NCI-H2029 (cell line): ENCODE data around the gene PPP3CA.
"Not testable (repeated sequence)": the region's sequence is repeated elsewhere in the genome, so short reads cannot be mapped to it uniquely, and the experiment has no call there.

Source experiments
- DNase-seq: peaks from one replicate; lab custom pipeline; 2025; lab: John Stamatoyannopoulos, UW

Gene PPP3CA

DNA sequence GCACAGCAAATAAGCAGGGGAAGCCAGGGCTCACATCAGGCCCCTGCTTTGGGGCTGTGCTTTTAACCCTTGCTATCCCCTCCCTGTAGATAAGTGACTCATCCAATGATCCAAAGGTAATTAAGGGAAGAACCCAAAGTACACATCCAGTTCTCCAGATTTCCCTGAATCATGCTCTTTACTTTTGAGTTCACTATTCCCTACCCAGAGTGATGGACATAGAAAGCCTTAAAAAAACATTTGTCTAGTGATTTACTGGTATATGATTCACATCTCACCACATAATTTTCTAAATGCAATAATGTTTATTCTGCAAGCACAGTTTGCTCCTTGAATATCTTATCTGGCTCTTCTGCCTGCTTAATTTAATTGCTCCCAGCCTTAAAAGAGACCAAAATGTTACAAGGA lies 136.2 kb downstream of the PPP3CA start:
- DNase-seq = no peak

DNA sequence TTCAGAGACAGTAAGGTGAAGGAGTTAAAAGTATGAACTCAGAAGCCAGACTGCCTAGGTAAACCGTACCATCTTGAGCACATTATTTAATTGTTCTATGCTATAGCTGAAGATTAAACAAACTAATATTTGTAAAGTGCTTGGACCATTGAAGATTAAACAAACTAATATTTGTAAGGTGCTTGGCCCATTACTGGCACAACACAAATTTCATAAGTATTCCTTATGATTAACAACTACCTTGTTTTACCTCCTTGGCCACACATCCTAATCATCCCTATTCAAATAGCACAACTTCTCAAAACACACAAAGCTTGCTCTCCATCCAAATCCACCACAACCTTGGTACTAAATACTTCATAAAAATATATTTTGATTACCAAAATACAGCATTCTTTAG lies 137.0 kb downstream of the PPP3CA start:
- DNase-seq = no peak

DNA sequence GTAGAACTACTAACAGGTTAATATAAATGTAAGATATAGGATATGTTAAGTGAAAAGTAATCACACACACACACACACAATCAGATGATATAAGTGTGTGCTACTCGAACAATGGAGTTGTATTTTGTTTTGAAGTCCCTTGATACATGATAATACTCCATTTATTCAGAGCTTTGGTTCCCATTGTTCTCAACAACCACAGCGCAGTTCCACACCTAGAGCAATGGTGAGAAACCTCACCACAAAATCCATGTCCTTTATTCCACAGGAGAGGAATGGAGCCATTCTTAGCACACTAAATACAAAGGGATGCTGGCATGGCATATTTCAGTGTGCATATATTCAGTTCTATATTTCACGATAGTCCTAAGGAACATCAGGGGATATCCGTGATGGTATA lies 139.2 kb downstream of the PPP3CA start:
- no peak for DNase-seq

DNA sequence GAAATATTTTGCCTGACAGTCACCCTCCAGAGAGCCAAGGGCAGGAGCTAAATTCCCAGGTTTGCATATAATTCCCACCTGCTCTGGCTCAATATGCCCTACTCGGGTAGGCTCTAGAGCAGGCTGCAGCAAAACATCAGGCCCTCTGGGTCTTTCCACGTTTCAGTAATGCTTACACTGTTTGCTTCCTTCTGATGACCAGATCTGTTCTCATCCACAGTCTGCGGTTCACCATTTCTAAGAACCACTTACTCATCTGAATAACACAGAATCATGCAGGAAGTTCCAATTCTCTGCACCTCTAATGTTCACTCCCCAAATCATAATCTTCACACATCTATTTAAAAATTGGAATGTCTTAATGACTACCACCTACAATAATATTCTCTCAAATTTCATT lies 141.4 kb downstream of the PPP3CA start:
- DNase-seq = no peak

DNA sequence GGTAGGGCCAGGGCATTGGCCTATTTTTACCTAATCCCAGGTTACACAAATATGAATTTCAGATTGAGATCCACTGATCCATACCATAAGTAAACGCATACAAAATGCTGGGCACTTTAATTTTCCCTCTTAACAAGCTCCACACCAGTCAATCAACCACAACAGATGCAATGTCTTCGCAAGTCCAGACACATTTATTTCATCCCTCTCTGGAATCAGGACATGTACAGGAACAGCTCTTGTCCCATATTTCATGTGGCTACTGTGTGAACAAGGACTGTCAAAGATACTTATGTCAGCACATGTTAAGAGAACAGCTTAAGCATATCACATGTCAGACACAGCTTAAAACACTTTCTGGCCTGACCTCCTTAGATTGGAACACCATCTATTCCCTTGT lies 145.9 kb downstream of the PPP3CA start:
- DNase-seq = no peak

DNA sequence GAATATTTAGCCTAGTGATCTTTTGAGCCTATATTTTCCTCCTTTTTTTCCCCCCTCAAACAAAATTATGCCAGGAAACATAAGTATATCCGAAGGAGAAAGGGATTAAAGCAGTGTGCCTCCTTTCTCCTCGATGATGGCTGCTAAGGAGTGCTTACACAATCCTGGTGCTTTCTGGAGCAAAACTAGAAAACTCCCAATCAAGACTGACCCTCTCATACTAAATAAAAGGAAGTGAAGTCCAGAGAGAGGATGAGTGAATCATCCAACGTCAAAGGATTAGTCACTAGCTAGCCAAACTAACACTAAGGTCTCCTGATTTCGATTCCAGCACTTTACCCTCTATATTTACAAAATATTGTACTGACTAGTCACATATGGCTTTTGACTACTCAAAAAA lies 146.8 kb downstream of the PPP3CA start:
- DNase-seq = no peak

DNA sequence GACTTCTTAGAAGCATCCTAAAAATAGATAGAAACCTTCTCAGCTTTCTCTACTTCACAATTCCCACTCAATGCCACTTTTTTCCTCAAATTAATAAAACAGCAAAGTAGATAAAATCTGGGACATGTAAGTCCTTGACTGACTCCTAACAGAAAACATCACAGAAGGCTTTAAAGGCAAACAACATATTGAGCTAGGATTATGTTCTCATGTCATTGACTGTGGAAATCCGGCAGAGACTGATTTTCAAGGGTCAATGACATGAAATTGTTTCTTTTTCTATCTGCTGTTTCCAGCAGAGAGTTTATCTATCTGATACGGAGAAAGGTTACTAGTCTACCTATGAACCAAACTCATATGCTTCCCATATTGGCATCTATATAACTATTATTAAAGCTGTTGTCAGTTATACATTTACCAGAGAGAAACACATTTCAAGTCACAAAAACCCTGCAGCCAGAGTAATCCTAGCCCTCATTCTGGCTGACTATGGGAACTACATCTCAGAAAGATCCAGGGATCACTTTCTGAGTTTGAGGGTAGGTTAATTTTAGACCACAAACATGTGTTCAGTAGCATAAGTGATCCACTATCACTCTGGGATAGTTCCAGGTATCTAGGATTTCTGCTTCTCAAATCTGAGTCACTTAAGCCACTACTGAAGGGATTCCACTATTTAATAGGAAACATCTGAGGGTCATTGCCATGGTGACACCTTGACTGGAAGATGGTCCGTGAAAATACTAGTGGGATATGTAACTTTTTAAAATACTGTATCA lies 147.6 kb downstream of the PPP3CA start:
- no peak for DNase-seq

DNA sequence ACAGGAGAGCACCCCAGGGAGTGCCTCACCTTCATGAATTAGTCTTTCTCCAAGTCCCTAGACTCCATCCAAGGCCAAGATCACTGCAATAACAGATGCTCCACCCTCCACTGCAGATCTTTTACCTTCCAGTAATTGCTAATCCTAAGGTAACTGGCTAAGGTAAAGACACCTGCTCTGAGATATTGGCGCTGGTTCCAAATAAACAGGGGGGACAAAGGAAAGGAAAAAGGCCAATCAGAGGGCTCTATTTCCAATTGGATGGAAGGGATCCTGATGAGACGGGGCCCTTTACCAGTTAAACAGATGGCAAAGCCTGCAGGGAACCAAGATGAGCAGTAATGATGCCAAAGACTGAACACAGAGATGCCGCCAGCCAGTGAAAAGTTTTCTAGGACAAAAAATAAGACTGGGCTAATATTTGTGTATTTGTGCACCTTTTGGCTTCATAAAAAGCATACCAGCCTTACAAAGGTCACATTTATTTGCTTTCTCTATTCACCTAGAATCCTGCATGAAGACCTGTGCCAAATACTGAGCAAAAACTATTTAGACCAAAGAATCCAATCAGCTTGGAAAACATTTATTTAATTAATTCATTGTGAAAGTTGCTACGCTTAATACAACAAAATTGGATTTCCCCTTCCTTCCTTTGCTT lies 148.5 kb downstream of the PPP3CA start:
- DNase-seq = peak; percentile 91

DNA sequence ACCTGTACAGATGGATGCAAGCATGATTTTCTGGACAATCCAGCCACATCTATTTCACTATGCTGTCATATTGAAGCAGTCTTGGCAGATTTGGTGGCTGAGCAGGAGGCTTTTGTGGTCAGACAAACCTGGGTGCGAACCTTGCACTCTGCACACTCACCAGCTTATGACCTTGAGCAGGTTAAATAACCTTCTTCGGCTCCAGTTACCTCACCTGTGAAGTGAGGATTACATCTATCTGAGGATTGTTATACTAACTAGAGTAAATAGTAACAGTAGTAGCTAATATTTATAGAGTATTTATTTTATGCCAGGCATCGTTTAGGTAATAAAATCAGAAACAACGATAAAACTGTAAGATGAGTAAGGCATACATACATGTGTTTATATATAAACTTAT lies 150.0 kb downstream of the PPP3CA start:
- peak; percentile 41 for DNase-seq

DNA sequence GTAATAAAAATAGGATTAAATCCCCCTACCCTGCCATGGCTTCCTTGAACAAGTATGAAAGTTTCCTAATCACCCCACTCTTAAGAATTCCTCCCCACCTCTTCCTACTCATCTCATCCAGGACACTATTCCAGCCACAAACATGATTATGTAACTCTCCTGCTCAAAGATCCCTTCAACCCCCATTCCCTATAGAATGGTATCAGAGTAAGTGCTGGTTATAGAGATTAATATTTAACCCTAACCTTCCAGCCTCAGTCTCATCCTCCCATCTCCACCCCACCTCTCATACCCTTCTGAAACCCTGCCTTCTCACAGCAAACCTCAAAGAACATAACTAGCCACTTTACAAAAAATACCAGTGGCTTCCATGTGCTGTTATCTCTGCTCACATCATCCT lies 155.1 kb downstream of the PPP3CA start:
- DNase-seq = no peak

DNA sequence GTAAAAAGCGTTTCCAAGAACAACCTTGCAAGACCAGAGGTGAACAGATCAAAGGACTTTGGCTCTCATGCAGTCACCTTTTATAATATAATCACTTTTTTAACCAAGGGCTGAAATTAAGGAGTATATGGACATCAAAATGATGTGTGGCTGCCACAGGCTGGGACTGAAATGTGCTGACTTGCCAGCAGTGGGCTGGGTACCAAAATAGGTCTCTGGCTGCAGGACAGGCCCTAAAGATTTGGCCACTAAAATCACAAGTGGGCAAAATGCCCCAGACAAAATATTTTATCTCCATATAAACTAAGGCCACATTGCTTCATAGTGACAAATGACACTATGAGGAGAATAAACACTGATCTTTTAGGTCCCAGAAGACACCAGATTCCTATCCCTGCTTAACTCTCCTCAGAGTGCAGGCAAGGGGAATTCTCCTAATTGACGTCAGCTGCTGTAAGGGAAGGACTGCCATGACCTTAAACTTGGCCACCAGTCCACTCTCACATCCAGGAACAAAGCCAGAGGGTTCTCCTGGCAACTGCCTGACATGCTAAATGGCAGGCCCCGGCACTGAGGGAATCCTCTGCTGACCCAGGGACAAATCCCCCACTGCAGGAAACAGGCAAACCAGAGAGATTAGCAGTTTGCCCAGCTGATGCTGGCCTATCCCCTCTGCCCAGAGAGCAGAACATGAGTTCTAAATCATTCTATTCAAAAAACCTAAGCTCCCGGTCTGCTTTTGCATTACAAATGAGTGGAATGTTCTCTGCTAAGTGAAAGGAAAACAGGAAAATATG lies 155.8 kb downstream of the PPP3CA start:
- peak; percentile 64 for DNase-seq

DNA sequence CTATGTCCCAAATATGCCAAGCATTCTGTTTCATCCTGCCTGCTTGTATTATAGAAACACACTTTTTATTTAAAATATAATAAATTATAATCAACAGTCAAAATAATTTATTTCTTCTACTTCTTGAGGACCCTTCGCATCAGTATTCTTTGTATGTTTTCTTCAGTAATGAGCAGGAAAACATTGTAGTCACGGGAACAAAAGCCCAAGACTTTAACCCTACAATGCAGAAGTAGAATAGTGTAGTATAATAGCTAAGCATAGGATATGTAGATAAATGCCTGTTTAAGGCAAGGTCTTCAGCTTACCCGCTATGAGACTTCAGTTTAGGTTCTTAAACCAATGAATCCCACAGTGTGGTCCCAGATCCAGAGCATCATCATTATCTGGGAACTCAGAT lies 156.6 kb downstream of the PPP3CA start:
- DNase-seq = no peak

DNA sequence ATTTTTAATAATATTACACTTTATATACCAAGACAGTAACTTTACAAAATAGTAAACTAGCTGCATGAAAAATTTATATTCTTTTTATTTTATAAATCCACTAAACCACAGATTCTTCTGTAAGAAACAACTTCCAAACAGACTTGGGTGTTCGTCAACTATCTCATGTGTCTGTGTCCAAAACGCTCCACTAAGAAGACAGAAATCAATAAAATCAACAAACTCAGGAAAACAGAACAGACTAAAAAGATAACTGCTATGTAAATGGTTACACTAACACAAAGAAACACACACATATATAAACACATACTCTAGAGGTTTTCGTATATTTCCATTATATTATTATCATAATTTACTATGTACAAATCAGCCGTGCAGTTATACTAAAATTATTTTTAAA lies 158.4 kb downstream of the PPP3CA start:
- DNase-seq = no peak

DNA sequence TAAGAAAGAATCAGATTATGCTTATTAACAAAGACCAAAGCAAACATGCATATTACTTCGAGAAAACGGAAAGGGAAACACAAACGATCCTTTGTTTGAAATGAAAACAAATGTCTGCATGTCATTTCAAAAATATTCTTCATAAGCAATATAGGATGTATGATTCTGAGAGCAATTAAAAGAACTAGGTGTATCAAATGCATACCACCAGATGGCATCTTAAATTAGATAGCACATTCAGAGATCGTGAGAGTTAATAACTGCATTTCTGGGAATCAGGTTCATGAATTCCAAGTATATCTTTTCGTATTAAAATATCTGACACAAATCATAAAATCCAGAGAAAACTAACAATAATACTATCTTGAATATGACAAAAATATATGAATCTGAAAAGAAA lies 159.5 kb downstream of the PPP3CA start:
- no peak for DNase-seq

DNA sequence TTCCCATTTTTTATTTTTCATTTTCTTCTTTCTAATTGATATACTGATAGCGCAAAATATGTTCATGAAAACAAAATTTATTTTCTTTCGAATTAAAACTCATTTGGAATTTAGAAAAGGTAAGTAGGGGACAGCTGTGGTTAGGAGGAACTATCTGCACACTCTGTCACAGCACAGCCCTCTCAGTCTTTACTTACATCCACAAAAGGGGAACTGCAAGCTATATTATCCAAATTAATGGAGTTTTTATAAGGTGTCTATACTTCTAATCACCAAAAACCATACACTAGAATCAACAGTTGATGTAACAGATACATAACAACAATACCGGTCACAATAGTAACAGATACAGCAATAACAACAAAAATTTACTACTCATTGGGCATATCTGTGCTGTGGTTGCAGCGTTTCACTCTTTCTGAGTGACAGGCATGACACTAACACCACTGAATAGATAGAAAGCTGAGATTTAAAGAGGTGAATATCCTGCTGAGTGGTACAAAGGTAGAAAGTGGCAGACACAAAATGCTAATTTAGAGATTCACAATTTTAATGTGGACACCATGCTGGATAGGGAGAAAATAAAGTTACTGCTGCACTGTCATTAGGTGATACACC lies 160.7 kb downstream of the PPP3CA start:
- no peak for DNase-seq

DNA sequence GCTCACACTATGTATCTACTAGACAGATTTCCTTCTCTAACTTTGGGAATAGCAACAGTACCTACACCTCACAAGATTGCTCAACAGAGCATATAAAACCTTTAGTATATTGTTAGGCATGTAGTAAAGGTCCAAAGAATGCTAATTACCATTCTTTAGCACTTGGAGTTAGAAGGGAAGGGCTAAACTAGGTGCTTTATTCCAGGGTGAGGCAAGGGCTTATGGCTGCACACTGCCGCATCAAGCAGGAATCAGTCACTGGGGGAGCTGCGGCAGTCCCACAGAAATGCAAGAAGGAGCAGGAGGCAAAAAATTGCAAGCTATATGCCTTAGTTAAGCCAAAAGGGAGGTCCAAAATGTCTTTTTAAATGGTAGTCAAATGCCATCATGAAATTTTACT lies 162.7 kb downstream of the PPP3CA start:
- DNase-seq = no peak

DNA sequence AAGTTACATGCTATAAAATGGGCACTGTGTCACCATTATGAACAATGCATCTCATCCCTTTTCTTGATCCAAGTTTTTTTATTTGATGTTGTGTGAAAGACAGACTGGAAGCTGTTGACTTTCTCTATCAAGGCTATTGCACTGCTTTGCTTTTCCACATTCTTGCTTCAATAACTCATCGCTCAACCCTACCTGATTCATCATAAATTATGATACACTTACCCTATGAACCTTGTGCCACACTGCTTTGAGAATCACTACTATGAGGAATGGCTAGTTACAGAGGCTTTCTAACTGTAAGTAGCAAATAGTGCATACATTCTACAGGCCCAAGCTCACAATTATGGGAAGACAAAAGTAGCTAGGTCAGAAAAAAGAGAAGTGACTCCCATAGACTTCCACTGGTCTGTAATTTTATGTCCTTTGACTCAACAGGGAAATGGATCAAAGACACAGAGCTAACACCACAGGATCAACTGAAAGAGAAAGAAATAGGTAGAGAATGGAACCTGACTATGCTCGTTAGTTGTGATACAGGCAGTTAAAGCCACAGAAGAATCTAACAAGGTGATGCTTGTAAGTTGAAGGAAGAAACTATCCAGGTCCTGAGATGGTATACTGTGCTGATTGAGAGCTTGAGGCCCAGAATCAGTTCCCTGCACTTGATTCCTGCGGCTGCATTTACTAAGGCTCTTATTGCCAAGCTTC lies 163.5 kb downstream of the PPP3CA start:
- DNase-seq = no peak

DNA sequence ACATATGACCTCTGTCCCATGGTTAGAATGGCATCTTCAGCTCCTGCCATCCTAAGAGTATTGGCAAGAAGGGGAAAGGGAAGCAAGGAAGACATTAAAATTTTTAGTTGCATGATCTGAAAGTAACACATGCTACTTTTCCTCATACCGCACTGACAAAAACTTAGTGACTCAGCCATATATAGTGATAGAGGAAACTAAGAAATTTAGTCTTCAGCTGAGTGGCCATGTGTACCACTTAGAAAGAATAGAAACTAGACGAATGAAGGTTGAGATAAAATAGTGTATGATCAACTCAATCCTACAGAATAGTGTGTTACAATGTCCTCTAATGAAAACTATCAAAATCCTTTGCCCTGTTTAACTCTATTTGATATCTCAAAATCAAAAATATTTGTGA lies 164.1 kb downstream of the PPP3CA start:
- no peak for DNase-seq

DNA sequence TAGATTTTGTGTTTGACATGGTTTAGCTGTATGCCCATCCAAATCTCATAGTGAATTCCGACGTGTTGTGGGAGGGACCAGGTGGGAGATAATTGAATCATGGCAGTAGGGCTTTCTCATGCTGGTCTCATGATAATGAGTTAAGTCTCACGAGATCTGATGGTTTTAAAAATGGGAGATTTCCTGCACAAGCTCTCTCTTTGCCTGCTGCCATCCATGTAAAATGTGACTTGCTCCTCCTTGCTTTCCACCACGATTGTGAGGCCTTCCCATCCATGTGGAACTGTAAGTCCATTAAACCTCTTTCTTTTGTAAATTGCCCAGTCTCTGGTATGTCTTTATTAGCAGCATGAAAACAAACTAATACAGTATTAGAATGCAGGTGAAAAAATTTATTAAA lies 164.6 kb downstream of the PPP3CA start:
- not testable (repeated sequence) for DNase-seq

DNA sequence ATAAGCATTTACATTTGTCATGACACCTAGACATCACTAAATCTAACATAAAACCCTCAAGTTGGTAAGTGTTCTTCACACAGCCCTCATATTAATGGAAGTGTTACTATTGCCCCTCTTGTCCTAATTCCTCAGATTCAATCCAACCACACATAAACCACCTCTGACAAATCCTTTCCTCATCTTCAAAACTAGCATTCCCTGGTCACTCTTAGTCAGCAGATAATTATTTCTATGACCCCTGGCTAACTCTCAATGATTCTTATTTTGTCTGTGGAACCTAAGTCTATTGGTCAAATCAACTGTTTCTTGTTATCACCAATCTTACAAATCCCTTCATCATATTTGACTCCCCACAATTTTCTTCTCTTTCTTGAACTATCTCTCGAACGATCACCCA lies 168.6 kb downstream of the PPP3CA start:
- no peak for DNase-seq

DNA sequence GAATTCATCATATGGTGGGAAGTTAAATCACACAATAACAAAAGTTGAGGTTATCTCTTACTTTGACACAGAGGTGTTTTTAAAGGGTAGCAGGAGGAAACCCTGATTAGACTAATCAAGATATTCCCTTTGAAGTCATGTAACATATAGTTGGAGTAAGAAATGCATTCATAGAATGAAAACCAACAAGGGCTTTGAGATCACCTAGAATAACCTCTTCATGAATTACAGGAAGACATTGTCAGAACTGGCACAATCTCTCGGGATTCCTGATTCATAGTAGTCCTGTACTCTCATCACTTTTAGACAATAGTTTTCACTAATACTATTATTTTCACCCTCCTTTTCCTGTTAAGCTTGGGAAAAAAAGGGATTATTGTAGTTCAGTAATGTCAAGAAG lies 170.2 kb downstream of the PPP3CA start:
- no peak for DNase-seq
